Stimulated activated naive CD8-positive, alpha-beta T cell treated with anti-CD3 and anti-CD28 coated beads, Interleukin-15, Interleukin-2, amounts not matched to agents 100 U/mL and 50 U/mL, for 24 hours (primary cell): Measurements from ENCODE around the gene CDH5.
A peak's percentile ranks its signal among the peaks of the same experiment; 100 is the strongest.

Experiments
- ATAC-seq: fragments of 150-1000 bp; cut with Tn5 transposase; one replicate; pipeline ENCODE4 v1.10.0; 2021
- DNase-seq: peaks from one replicate; pipeline ENCODE4 v3.0.0; 2021

CDH5 gene

GRCh38 chr16:66418165-66418962, 51.9 kb downstream of the CDH5 start:
- DNase-seq (no peak), ATAC-seq (no peak)

- DNase-seq, result no peak
- ATAC-seq, result no peak
Observed at GRCh38 chr16:66419527-66419926, 53.0 kb downstream of the CDH5 start.

GRCh38 chr16:66420396-66420795, 53.9 kb downstream of the CDH5 start:
- DNase-seq (no peak), ATAC-seq (no peak)

- ATAC-seq, result no peak
- DNase-seq, result no peak
Observed at GRCh38 chr16:66421891-66422290, 55.4 kb downstream of the CDH5 start.

- DNase-seq (no peak), ATAC-seq (no peak)
Observed at GRCh38 chr16:66422366-66422765, 55.9 kb downstream of the CDH5 start.

GRCh38 chr16:66423177-66423576, 56.7 kb downstream of the CDH5 start:
- ATAC-seq (no peak), DNase-seq (no peak)

- no peak for DNase-seq
Observed at GRCh38 chr16:66425651-66426050, 59.2 kb downstream of the CDH5 start.

GRCh38 chr16:66426112-66427035, 59.9 kb downstream of the CDH5 start:
- DNase-seq (no peak), ATAC-seq (no peak)

More at GRCh38 chr16:66425651-66426050, 59.2 kb downstream of the CDH5 start:
- no peak for ATAC-seq

GRCh38 chr16:66427036-66427860, 60.8 kb downstream of the CDH5 start, which contains the start of gene BEAN1:
BEAN1 (plus strand) TSS chr16:66427295; CDS start chr16:66437677, 10,382 bp downstream.
- ATAC-seq (peak; percentile 15), DNase-seq (peak; percentile 8)

GRCh38 chr16:66427871-66428681, 61.6 kb downstream of the CDH5 start:
- DNase-seq (peak; percentile 7), ATAC-seq (no peak)

GRCh38 chr16:66428682-66429251, 62.3 kb downstream of the CDH5 start:
- DNase-seq (no peak), ATAC-seq (no peak)

- DNase-seq, result no peak
- no peak for ATAC-seq
Observed at GRCh38 chr16:66429290-66429962, 62.9 kb downstream of the CDH5 start.

GRCh38 chr16:66430214-66430613, 63.7 kb downstream of the CDH5 start:
- no peak for DNase-seq

GRCh38 chr16:66431760-66432159, 65.3 kb downstream of the CDH5 start:
- DNase-seq (no peak), ATAC-seq (no peak)

More at GRCh38 chr16:66430214-66430613, 63.7 kb downstream of the CDH5 start:
- ATAC-seq, result no peak

- DNase-seq, result no peak
- no peak for ATAC-seq
Observed at GRCh38 chr16:66432429-66432828, 65.9 kb downstream of the CDH5 start.

- no peak for DNase-seq
- ATAC-seq, result no peak
Observed at GRCh38 chr16:66434619-66435430, 68.3 kb downstream of the CDH5 start.

GRCh38 chr16:66435896-66436295, 69.4 kb downstream of the CDH5 start:
- DNase-seq (no peak), ATAC-seq (no peak)

GRCh38 chr16:66437391-66437945, 71.0 kb downstream of the CDH5 start:
- DNase-seq (no peak), ATAC-seq (no peak)

GRCh38 chr16:66438536-66438935, 72.0 kb downstream of the CDH5 start:
- no peak for DNase-seq
- ATAC-seq, result no peak
